Measurements from ENCODE around the gene SERTM1.

The SERTM1 gene

DNA sequence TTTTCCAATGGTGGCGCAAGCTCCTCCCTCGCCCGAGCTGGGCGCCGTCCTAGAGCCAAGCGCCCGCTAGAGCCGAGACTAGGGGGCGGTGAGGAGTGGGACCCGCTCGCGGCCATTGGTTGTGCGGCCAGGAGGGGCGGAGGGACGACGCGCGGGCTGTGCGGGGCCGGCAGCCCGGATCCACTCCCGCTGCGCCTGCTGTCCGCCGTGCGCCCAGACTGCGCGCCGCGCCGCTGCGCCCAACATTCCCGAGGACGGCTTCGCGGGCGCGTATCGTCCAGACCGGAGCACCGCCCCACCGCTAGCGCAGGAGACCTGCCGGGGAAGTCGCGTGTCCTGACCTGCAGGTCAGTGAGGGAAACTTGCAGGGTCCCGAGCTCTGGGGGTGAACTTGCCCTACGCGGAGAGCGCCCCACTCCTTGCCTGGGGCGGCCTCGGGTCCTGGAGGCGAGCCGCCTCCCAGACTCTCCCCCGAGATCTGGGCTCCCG, at the start of gene SERTM1:
Gene SERTM1, plus strand, starts transcription at position 183 of the 489 bp plus-strand sequence. CDS start 21,059 bp downstream, outside the sequence.
- no peaks in the 10 kb centered on the region for H3K79me2 ChIP-seq (ENCODE audit: insufficient read depth, low read length)

GRCh38 chr13:36628377-36629056, 45.3 kb upstream of the SERTM1 start:
- Histone ChIP-seq H3K4me2 (ENCODE audit: low read depth, low read length, poor library complexity, severe bottlenecking) (no peak overlapping the region), H2AFZ (ENCODE audit: low read depth, low read length, severe bottlenecking) (no peak overlapping the region), H3K27ac (ENCODE audit: low read depth, low read length) (no peak overlapping the region), H3K4me3 (ENCODE audit: insufficient read depth, low read length, poor library complexity, severe bottlenecking) (no peak overlapping the region), H3K9me2 (replicated peaks; ENCODE audit: insufficient read depth, low read length) (no peaks in the 10 kb centered on the region), H3K79me2 (ENCODE audit: insufficient read depth, low read length) (no peaks in the 10 kb centered on the region), H3K9ac (ENCODE audit: low read length) (no peak overlapping the region), H3K9me3 (ENCODE audit: insufficient read depth, low read length) (no peaks in the 10 kb centered on the region), H4K20me1 (ENCODE audit: low read depth, low read length) (no peaks in the 10 kb centered on the region), H3K36me3 (ENCODE audit: low read length) (no peaks in the 10 kb centered on the region), H3F3A (ENCODE audit: insufficient read depth) (no peaks in the 10 kb centered on the region), H3K27me3 (ENCODE audit: low read length) (no peaks in the 10 kb centered on the region)
- no peak for TF ChIP-seq EZH2phosphoT487 (conservative IDR thresholded peaks at IDR 0.05; ENCODE audit: low read length)
- TF ChIP-seq, protein P1, sequence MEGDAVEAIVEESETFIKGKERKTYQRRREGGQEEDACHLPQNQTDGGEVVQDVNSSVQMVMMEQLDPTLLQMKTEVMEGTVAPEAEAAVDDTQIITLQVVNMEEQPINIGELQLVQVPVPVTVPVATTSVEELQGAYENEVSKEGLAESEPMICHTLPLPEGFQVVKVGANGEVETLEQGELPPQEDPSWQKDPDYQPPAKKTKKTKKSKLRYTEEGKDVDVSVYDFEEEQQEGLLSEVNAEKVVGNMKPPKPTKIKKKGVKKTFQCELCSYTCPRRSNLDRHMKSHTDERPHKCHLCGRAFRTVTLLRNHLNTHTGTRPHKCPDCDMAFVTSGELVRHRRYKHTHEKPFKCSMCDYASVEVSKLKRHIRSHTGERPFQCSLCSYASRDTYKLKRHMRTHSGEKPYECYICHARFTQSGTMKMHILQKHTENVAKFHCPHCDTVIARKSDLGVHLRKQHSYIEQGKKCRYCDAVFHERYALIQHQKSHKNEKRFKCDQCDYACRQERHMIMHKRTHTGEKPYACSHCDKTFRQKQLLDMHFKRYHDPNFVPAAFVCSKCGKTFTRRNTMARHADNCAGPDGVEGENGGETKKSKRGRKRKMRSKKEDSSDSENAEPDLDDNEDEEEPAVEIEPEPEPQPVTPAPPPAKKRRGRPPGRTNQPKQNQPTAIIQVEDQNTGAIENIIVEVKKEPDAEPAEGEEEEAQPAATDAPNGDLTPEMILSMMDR (IDR thresholded peaks at IDR 0.05; ENCODE audit: insufficient read depth, low read length, poor library complexity, severe bottlenecking): no peak

More for the DNA sequence above, at the start of gene SERTM1:
- Histone ChIP-seq H3K4me2 (ENCODE audit: low read depth, low read length, poor library complexity, severe bottlenecking) (no peak within 1 kb of the TSS), H2AFZ (ENCODE audit: low read depth, low read length, severe bottlenecking) (no peak within 1 kb of the TSS), H3K27ac (ENCODE audit: low read depth, low read length) (no peak within 1 kb of the TSS), H3F3A (ENCODE audit: insufficient read depth) (no peaks in the 10 kb centered on the region), H3K27me3 (ENCODE audit: low read length) (no peaks in the 10 kb centered on the region), H3K36me3 (ENCODE audit: low read length) (no peaks in the 10 kb centered on the region), H3K4me3 (ENCODE audit: insufficient read depth, low read length, poor library complexity, severe bottlenecking) (no peak within 1 kb of the TSS), H3K9me3 (ENCODE audit: insufficient read depth, low read length) (no peaks in the 10 kb centered on the region; the same call in 1 of the 2 replicates), H3K9ac (ENCODE audit: low read length) (no peak within 1 kb of the TSS), H4K20me1 (ENCODE audit: low read depth, low read length) (no peaks in the 10 kb centered on the region), H3K9me2 (replicated peaks; ENCODE audit: insufficient read depth, low read length) (no peaks in the 10 kb centered on the region)
- no peak for TF ChIP-seq EZH2phosphoT487 (conservative IDR thresholded peaks at IDR 0.05; ENCODE audit: low read length)
- TF ChIP-seq, protein P1 (IDR thresholded peaks at IDR 0.05; ENCODE audit: insufficient read depth, low read length, poor library complexity, severe bottlenecking): no peak

GRCh38 chr13:36629057-36629385, 44.8 kb upstream of the SERTM1 start:
- H3F3A ChIP-seq (ENCODE audit: insufficient read depth): no peaks in the 10 kb centered on the region
- no peaks in the 10 kb centered on the region for H3K36me3 ChIP-seq (ENCODE audit: low read length)
- H3K27ac ChIP-seq (ENCODE audit: low read depth, low read length): no peak overlapping the region
- no peak overlapping the region for H3K9ac ChIP-seq (ENCODE audit: low read length)
- H3K79me2 ChIP-seq (ENCODE audit: insufficient read depth, low read length): no peaks in the 10 kb centered on the region
- no peaks in the 10 kb centered on the region for H3K9me3 ChIP-seq (ENCODE audit: insufficient read depth, low read length)
- no peak for TF ChIP-seq EZH2phosphoT487 (conservative IDR thresholded peaks at IDR 0.05; ENCODE audit: low read length)
- TF ChIP-seq, protein P1 (IDR thresholded peaks at IDR 0.05; ENCODE audit: insufficient read depth, low read length, poor library complexity, severe bottlenecking): no peak
- H3K4me3 ChIP-seq (ENCODE audit: insufficient read depth, low read length, poor library complexity, severe bottlenecking): no peak overlapping the region
- H3K9me2 ChIP-seq (replicated peaks; ENCODE audit: insufficient read depth, low read length): no peaks in the 10 kb centered on the region
- H3K27me3 ChIP-seq (ENCODE audit: low read length): no peaks in the 10 kb centered on the region
- H4K20me1 ChIP-seq (ENCODE audit: low read depth, low read length): no peaks in the 10 kb centered on the region
- no peak overlapping the region for H3K4me2 ChIP-seq (ENCODE audit: low read depth, low read length, poor library complexity, severe bottlenecking)
- H2AFZ ChIP-seq (ENCODE audit: low read depth, low read length, severe bottlenecking): no peak overlapping the region
